ENCODE results near the gene PSMD6.

PSMD6 gene

DNA sequence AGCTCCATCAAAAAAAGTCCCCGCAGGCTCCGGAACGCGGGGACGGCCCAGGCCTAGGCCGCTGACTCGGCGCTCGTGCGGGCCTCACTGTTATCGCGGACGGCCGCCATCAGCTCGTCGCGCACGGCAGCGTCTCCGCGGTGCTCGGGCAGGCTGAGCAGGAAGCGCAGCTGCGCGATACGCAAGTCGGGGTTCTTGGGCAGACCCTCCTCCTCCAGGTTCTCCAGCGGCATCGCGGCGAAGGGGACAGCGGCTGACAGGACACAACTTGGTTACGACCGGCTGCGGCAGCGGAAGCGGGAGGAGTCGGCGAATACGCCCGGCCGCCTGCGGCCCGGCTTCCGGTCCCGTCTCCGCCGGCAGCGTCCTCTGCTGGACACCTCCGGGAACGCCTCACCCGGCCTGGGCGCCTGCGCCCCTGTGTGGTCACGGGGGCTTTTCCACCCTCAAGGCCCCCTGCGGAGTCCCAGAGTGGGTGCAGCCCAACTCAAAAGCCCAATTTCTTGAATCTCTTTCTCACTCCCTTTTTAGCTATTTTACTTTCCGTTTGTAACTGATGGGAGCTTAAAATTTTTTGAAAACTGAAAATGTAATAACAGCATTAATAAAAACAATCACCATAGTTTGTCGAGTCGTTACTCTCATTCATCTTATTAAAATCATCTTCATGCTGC, at the start of gene PSMD6:
Gene PSMD6 (minus strand): TSS at position 308 of the 674 bp plus-strand sequence. CDS start 75 bp downstream, at position 233.
- FAIRE-seq = no peak

DNA sequence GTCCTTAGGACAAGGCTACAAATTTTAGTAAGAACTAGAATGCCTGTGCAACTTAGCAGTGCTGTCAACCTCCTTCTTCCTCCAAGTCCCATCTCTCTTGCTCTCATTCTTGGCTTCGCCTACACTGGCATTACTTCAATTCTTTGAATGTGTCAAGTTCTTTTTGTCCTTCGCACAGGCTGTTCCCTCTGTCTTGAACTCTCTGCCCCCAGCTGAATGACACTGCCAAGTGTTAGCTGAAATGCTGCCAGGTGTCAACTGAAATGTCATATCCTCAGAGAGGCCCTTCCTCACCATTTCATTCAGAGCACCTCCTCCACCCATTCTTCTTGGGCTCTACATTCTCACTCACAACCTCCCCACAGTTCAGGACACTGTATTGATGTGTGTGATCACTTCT, 48.8 kb upstream of the PSMD6 start:
- FAIRE-seq = no peak

- peak; percentile 23 for FAIRE-seq
Observed at GRCh38 chr3:64070704-64071103, 47.4 kb upstream of the PSMD6 start.

- FAIRE-seq = no peak
Observed at GRCh38 chr3:64067506-64068346, 44.4 kb upstream of the PSMD6 start.

- FAIRE-seq = no peak
Observed at GRCh38 chr3:64064804-64065203, 41.5 kb upstream of the PSMD6 start.

DNA sequence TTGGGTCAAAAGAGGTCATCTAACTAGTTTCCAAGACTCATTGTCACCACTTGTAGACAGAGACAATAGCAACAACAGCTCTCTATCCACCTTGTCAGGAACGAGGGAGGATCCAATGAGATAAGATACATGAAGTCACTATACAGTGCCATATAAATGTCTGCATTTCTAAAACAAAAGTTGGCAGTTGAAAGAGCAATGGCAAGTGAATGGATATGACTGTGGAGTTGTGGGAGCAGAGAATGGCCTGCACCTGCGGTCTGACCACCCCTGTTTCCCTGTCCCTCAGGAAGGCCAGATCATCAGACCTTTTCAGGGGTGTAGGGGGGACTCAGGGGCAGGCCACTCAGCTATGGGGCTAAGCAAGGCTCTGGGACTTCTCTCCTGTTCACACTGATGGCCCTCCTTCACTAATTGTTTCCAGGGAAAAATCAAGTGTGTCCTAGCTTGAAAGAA, 40.7 kb upstream of the PSMD6 start:
- FAIRE-seq = no peak

DNA sequence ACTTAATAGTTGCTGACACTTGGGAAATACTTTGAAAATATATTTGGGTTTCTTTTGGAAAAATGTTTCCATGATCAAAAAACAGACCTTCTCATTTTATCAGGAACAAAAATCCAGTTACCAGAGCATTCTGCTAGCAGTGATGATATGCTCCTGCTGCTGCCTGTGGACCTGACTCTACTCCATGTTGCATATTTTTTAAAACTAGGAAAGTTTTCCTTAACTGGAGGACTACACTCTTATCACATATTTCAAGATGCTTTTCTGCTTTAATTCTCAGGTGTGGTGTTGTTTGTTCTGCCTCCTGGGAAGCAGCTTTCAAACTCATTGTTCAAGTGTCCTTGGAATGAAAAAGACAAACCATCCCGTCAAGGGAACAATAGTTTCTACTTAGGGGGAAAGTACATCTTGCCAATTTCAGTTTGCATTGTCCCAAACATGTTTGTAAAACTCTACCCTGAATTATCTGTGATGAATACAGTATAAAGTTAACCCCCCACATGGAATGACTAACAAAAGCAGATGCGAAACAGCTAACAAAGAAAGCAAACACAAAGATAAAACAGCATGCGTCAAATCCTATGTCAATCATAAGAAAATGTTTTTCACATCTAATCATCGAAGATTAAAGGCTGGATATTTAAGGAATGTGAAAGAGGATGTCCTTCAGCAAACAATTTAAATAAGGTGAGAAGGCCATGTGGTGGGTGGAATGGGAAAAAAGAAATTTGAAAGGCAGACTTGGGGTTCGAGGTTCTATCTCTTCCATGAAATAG, 40.1 kb upstream of the PSMD6 start:
- FAIRE-seq = no peak

DNA sequence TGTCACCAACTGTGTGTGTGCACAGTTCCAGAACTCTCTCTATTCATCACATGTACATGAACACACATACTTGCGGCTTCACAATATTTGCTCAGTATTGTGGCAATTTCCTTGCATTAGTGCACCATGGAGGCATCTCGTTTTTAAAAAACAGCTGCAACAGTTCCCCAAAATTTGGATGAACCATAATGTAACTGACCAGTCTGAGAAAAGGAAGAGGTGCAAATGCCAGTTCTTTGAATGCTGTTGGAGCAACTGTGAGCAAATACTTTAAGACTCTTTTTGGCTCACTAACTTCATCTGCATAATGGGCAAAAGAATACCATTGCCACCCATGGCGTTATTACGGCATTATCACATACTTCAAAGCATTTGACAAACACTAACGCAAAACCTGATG, 38.3 kb upstream of the PSMD6 start:
- no peak for FAIRE-seq

DNA sequence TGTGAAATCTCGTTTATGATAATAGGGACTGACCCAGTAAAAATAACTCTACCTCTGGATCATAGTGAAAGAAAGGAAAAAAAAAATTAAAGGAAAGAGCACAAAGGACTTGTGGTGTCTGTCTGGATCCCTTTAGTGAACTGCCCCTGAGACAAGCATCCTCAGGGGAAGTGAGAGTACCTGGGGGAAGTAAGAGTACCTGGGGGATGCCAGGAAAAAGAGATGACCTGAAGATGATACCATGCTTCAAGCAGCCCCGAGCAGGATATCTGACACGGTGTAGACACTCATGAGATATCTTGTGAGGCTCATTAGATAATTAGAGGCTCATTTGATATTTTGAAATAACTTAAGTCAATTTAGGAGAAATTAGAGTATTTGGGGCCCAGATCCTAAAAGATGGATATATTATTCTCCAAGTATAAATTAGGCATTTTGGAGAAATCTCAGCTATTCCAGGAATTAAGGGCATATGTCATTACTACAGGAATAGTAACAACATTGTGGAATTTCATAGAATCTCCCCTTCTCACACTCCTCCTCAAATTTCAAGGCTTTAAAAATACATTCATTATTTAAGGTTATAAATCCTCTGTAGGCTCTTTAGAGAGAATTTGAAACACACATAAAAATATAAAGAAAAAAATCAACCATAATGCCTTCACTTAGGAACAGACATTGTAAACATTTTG, 36.3 kb upstream of the PSMD6 start:
- FAIRE-seq = no peak

GRCh38 chr3:64058566-64058965, 35.3 kb upstream of the PSMD6 start:
- FAIRE-seq = no peak

GRCh38 chr3:64057231-64057630, 33.9 kb upstream of the PSMD6 start:
- FAIRE-seq = no peak

GRCh38 chr3:64056606-64057180, 33.4 kb upstream of the PSMD6 start:
- FAIRE-seq = no peak

- FAIRE-seq = no peak
Observed at GRCh38 chr3:64055076-64055475, 31.8 kb upstream of the PSMD6 start.

GRCh38 chr3:64054488-64054887, 31.2 kb upstream of the PSMD6 start:
- no peak for FAIRE-seq

- FAIRE-seq = no peak
Observed at GRCh38 chr3:64053581-64053980, 30.3 kb upstream of the PSMD6 start.

- FAIRE-seq = no peak
Observed at GRCh38 chr3:64053117-64053516, 29.8 kb upstream of the PSMD6 start.

DNA sequence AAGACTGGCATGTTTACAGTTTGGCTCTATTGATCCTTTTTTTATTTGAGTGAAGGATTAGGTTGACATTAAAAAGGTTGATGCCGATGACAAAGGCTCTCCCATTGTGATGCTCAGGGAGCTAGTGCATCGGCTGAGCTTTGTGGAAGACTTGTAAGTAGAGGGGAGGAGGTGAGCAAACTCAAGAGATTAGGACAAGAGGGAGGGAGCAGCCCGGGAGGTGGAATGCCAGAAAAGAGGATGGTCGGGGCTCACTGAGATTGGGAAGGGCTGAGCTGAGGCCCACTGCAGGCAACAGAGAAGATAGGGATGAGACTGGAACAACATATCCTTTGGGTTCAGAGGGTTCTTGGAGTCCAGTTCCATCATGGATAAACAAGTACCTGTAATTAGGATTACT, 26.5 kb upstream of the PSMD6 start:
- FAIRE-seq = no peak

DNA sequence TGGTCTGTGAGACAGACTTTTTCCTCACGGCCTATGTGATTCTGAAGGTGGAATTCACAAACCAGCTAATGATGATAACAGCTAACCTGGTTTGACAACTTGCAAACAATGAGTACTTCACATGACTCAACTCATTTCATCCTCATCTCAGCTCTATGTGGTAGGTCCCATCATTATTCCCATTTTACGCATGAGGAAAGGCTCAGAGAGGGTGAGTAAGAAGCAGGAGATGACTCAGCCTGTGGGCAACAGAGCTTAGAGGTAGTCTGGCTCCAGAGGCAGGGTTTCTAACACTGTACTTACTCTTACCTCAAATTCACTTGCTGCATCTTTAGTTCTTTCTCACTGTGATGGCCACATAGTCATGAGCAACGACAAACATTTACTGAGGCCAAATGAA, 25.8 kb upstream of the PSMD6 start:
- no peak for FAIRE-seq

DNA sequence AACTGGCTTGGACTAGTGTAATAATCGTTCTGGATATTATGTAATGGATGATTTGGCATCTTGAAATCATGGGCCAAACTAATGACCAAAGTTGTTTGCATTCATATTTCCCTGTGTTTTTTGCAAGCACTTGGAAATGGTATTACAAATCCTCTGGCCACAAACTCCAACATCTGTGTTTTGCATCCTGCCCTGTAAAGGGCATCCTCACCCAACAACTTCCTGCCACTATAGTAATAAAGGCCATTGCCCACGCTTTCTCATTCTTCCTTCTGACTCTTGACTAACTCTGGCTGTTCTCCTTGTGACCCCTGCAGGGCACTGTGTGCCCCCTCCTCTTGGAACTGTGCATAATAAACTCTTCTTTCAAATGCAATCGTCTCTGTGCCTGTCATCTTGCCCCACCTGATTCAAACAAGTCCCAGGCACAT, 25.4 kb upstream of the PSMD6 start:
- FAIRE-seq = no peak

DNA sequence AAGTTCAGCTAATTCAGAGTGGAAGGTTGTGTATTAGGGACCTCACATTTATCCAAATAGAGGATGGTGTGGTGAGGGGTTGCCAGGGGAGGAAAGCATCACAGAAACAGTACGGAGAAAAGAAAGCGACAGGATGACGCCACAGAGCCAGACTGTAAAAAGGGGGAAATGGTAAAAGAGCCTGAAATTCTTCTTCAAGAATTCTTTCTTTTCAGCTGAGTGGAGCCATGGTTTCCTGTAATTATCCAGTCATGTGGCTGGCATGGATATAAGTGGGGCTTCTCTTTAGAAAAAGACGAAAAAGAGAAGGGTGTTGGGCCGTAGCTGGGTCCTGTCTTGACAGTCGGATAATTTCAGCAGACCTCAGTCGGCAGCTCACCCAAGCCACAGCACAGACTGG, 24.5 kb upstream of the PSMD6 start:
- FAIRE-seq = no peak

DNA sequence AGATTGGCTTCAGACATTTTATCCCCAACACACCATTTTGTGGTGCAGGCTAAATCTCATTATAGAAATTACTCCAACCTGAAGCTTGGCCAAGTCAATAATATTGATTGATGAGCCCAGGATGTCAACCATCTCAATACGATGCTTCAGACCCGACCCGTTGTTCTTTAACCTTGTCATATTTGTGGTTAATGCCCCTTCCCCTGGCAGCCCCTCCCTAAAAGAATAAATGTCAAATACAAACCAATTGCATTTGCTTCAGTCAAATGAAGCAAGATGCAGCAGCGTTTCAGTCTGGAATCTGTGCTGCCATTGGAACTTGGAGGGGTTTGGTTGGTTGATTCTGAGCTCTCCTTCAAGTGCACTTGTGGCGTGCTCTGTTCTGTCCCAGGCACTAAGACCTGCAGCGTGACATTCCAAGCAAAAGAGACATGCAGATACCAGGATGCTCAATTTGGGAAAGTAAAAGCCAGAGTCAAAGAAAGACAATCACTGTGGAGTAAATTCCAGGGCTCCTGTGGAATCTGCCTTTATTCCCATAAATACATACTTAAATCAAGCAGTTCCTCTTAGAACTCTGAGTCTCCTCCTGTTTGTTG, 23.8 kb upstream of the PSMD6 start:
- no peak for FAIRE-seq

DNA sequence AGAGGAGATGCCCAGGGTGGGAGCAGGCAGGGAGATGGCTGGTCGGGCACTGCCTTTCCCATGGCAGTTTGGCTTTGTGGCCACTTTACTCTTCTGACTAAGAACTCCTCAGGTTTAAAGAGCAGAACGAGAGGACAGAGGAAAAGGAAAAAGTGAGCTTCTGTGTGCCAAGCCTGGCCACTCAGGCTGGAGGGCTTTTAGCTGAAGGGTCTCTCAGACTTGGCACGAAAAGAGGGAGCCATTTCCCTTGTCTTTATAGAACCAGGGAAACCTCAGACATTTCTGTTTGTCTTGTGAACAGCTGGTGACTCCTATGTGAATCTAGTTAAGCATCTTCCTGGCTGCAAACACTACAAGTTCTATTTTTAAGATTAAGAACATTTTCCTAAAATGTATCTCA, 23.3 kb upstream of the PSMD6 start:
- no peak for FAIRE-seq

Data from endometrium (tissue), 2 donors.